Measurements from ENCODE around the gene KLF2. TPM values are rescaled to one million over a fixed set of nuclear protein-coding genes. Genes with fewer than 3 reads are reported as not detected.

Gene KLF2
- total and polyA plus RNA-seq, 2 of the 13 experiments (the other 11 are each of a cell fraction or from before 2014, with no cell fraction given), result not detected

Other genes starting within 250 kb of the KLF2 start
- gene TPM4, start 248.3 kb upstream of the KLF2 start, total RNA-seq (2016; rRNA removed; fragmentation: Illumina TruSeq; extraction: Trizol), result 180 and 226 TPM in 2 replicates
- gene TPM4, start 248.3 kb upstream of the KLF2 start, polyA plus RNA-seq (2011; rRNA removed), result 142 and 188 TPM in 2 replicates
- 44.8 and 45.0 TPM in 2 replicates for gene RAB8A, start 212.9 kb upstream of the KLF2 start, total RNA-seq (2016; rRNA removed; fragmentation: Illumina TruSeq; extraction: Trizol)
- gene RAB8A, start 212.9 kb upstream of the KLF2 start, polyA plus RNA-seq (2011; rRNA removed), result 36.7 and 37.0 TPM in 2 replicates
- gene HSH2D, start 181.1 kb upstream of the KLF2 start, total RNA-seq (2016; rRNA removed; fragmentation: Illumina TruSeq; extraction: Trizol), result 0.53 and 0.69 TPM in 2 replicates
- 3.2 and 6.3 TPM in 2 replicates for gene HSH2D, start 181.1 kb upstream of the KLF2 start, polyA plus RNA-seq (2011; rRNA removed)
- not detected in 2 replicates for gene CIB3, start 151.3 kb upstream of the KLF2 start, total RNA-seq (2016; rRNA removed; fragmentation: Illumina TruSeq; extraction: Trizol)
- not detected in 2 replicates for gene CIB3, start 151.3 kb upstream of the KLF2 start, polyA plus RNA-seq (2011; rRNA removed)
- gene FAM32A, start 139.4 kb upstream of the KLF2 start, total RNA-seq (2016; rRNA removed; fragmentation: Illumina TruSeq; extraction: Trizol), result 86.2 and 107 TPM in 2 replicates
- 83.5 and 85.8 TPM in 2 replicates for gene FAM32A, start 139.4 kb upstream of the KLF2 start, polyA plus RNA-seq (2011; rRNA removed)
- gene AP1M1, start 126.9 kb upstream of the KLF2 start, total RNA-seq (2016; rRNA removed; fragmentation: Illumina TruSeq; extraction: Trizol), result 43.6 and 46.1 TPM in 2 replicates
- gene AP1M1, start 126.9 kb upstream of the KLF2 start, polyA plus RNA-seq (2011; rRNA removed), result 34.4 and 38.8 TPM in 2 replicates
- 7.0 and 8.6 TPM in 2 replicates for gene EPS15L1, start 147.1 kb downstream of the KLF2 start, total RNA-seq (2016; rRNA removed; fragmentation: Illumina TruSeq; extraction: Trizol)
- gene EPS15L1, start 147.1 kb downstream of the KLF2 start, polyA plus RNA-seq (2011; rRNA removed), result 14.0 and 16.5 TPM in 2 replicates
- not detected in 2 replicates for gene CALR3, start 171.3 kb downstream of the KLF2 start, total RNA-seq (2016; rRNA removed; fragmentation: Illumina TruSeq; extraction: Trizol)
- not detected in 2 replicates for gene CALR3, start 171.3 kb downstream of the KLF2 start, polyA plus RNA-seq (2011; rRNA removed)
- 3.6 and 4.3 TPM in 2 replicates for gene C19orf44, start 171.6 kb downstream of the KLF2 start, total RNA-seq (2016; rRNA removed; fragmentation: Illumina TruSeq; extraction: Trizol)
- 3.2 and 4.1 TPM in 2 replicates for gene C19orf44, start 171.6 kb downstream of the KLF2 start, polyA plus RNA-seq (2011; rRNA removed)
- 4.3 and 9.1 TPM in 2 replicates for gene CHERP, start 217.6 kb downstream of the KLF2 start, total RNA-seq (2016; rRNA removed; fragmentation: Illumina TruSeq; extraction: Trizol)
- gene CHERP, start 217.6 kb downstream of the KLF2 start, polyA plus RNA-seq (2011; rRNA removed), result 5.4 and 5.9 TPM in 2 replicates
- gene SLC35E1, start 247.6 kb downstream of the KLF2 start, total RNA-seq (2016; rRNA removed; fragmentation: Illumina TruSeq; extraction: Trizol), result 17.2 and 21.2 TPM in 2 replicates
- gene SLC35E1, start 247.6 kb downstream of the KLF2 start, polyA plus RNA-seq (2011; rRNA removed), result 46.5 and 48.0 TPM in 2 replicates

Data from HepG2 (cell line).